GM23248 (cell line): ENCODE results near the gene TLK1. TPM values are rescaled to one million over a fixed set of nuclear protein-coding genes. Genes with fewer than 3 reads are reported as not detected.

ENCODE experiments used
- DNase-seq: peaks from one replicate; pipeline ENCODE4 v3.0.0-alpha.2; 2015
- H2AFZ ChIP-seq: fragments of 200-600 bp; sonication (generic); 2 replicates; pipeline ENCODE4 v1.6.1; 2016; ENCODE audit warnings: antibody characterized with exemption
- H3F3A ChIP-seq: fragments of 200-600 bp; sonication (generic); 2 replicates; pipeline ENCODE4 v1.6.1; 2016; ENCODE audit warnings: mild to moderate bottlenecking, antibody characterized with exemption, mixed run types; ENCODE audit not compliant: insufficient read depth
- H3K27ac ChIP-seq: fragments of 200-600 bp; sonication (generic); 2 replicates; pipeline ENCODE4 v1.5.1; 2016; ENCODE audit warnings: mild to moderate bottlenecking
- H3K27me3 ChIP-seq: fragments of 200-600 bp; sonication (generic); replicated peaks from 2 replicates; pipeline ENCODE4 v1.6.1; 2016; ENCODE audit warnings: mild to moderate bottlenecking; ENCODE audit not compliant: insufficient read depth
- H3K36me3 ChIP-seq: fragments of 200-600 bp; sonication (generic); 2 replicates; pipeline ENCODE4 v1.6.1; 2016; ENCODE audit warnings: low read depth, mild to moderate bottlenecking
- H3K4me1 ChIP-seq: fragments of 200-600 bp; sonication (generic); 2 replicates; pipeline ENCODE4 v1.6.1; 2016; ENCODE audit warnings: mild to moderate bottlenecking; ENCODE audit not compliant: insufficient read depth
- H3K4me2 ChIP-seq: fragments of 200-600 bp; sonication (generic); one replicate; pipeline ENCODE4 v1.6.1; 2016; ENCODE audit warnings: mild to moderate bottlenecking; ENCODE audit not compliant: unreplicated experiment
- H3K4me3 ChIP-seq: fragments of 200-600 bp; sonication (generic); 2 replicates; pipeline ENCODE4 v1.5.1; 2016; ENCODE audit warnings: mild to moderate bottlenecking
- H3K79me2 ChIP-seq: fragments of 200-600 bp; sonication (generic); 2 replicates; pipeline ENCODE4 v1.6.1; 2016; ENCODE audit warnings: mild to moderate bottlenecking; ENCODE audit not compliant: insufficient read depth
- H3K9ac ChIP-seq: fragments of 200-600 bp; sonication (generic); 2 replicates; pipeline ENCODE4 v1.6.1; 2016; ENCODE audit warnings: mild to moderate bottlenecking
- H3K9me2 ChIP-seq: fragments of 200-600 bp; sonication (generic); 2 replicates; pipeline ENCODE4 v1.6.1; 2016; ENCODE audit warnings: mixed run types, mild to moderate bottlenecking, moderate library complexity; ENCODE audit not compliant: insufficient read depth
- H3K9me3 ChIP-seq: fragments of 200-600 bp; sonication (generic); one replicate; pipeline ENCODE4 v1.6.1; 2017; ENCODE audit warnings: low read depth
- H4K20me1 ChIP-seq: fragments of 200-600 bp; sonication (generic); 2 replicates; pipeline ENCODE4 v1.6.0; 2016; ENCODE audit not compliant: insufficient read depth
- EZH2 ChIP-seq: fragments of 200-600 bp; sonication (generic); IDR thresholded peaks from 2 replicates; pipeline ENCODE4 v1.6.1; 2018; ENCODE audit warnings: antibody characterized with exemption, mild to moderate bottlenecking; ENCODE audit not compliant: insufficient read depth, poor library complexity, severe bottlenecking
- EZH2phosphoT487 ChIP-seq: fragments of 200-600 bp; sonication (generic); IDR thresholded peaks from 2 replicates; pipeline ENCODE4 v1.6.1; 2018; ENCODE audit warnings: antibody characterized with exemption, moderate library complexity, mild to moderate bottlenecking, low read depth; ENCODE audit not compliant: insufficient read depth
- WGBS, 2 experiments: methylation state at CpG; one replicate each; pipeline ENCODE4 v1.1.6; 2015 to 2017; ENCODE audit warnings: low lambda C conversion rate in 2 of 2, low coverage in 1 of 2; ENCODE audit errors: missing lambda C conversion rate in 2 of 2; 5-methylcytosine and 5-hydroxymethylcytosine counted together
- in situ Hi-C: fragments of 300-500 bp; cut with MboI; formaldehyde crosslinking; loops from 2 replicates; pipeline ENCODE4 v1.15.0; 2020
- polyA plus RNA-seq: library from polyadenylated mRNA; unstranded; fragments of >200 nt; fragmentation: Nextera tagmentation; extraction: Ambion mirVana; gene quantifications from 2 replicates; pipeline ENCODE4 v1.2.1, GENCODE V29; 2016
- total RNA-seq: library from RNA; depleted of rRNA; stranded (reverse); fragments of >200 nt; shearing (Covaris generic); gene quantifications from 2 replicates; pipeline ENCODE4 v1.2.3, GENCODE V29; 2014; rRNA removed

The TLK1 gene
- total and polyA plus RNA-seq, 2 experiments from 2014 or later, result 9.6 to 25.6 TPM

DNA sequence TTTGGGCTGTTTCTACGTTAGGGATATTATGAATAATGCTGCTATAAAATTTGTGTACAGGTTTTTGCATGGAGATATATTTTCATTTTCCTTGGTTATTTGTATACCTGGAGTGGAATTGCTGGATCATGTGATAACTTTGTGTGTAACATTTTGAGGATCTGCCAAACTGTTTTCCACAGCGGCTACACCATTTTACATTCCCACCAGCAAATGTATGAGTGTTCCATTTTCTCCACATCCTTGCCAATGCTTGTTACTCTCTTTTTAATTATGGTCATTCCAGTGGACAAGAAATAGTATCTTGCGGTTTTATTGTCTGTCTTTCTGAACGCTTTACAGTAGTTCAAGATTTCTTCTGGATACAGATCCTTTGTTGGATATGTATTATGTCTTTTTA, 218.1 kb downstream of the TLK1 start:
- WGBS, 2 experiments, result 57% methylated on average over 4 of the region's 4 CpGs
- TF ChIP-seq EZH2phosphoT487 (no peak), EZH2 (no peak)
- in situ Hi-C loops, result no loop called here

More for the DNA sequence above, 218.1 kb downstream of the TLK1 start:
- H3K9me2 ChIP-seq, result no peaks in the 10 kb centered on the region
- H2AFZ ChIP-seq, result no peak overlapping the region
- H3K9me3 ChIP-seq, result no peaks in the 10 kb centered on the region
- no peak overlapping the region for H3K9ac ChIP-seq
- H3K27ac ChIP-seq, result no peak overlapping the region
- peaks cover 13% of the 10 kb centered on the region; the same call in 1 of the 2 replicates for H3K4me1 ChIP-seq
- H4K20me1 ChIP-seq, result peaks cover 56% of the 10 kb centered on the region; the same call in 1 of the 2 replicates
- H3K4me2 ChIP-seq, result no peak overlapping the region
- DNase-seq, result peak; percentile 18
- H3K36me3 ChIP-seq, result peaks cover 5% of the 10 kb centered on the region; the same call in 1 of the 2 replicates
- H3F3A ChIP-seq, result peaks cover 24% of the 10 kb centered on the region
- H3K4me3 ChIP-seq, result no peak overlapping the region
- H3K79me2 ChIP-seq, result peaks cover 100% of the 10 kb centered on the region
- H3K27me3 ChIP-seq, result no peaks in the 10 kb centered on the region

Other genes starting within 250 kb of the TLK1 start
- 47.6 and 70.4 TPM in 2 replicates for gene GORASP2, start 231.6 kb downstream of the TLK1 start, total RNA-seq
- gene GORASP2, start 231.6 kb downstream of the TLK1 start, polyA plus RNA-seq, result 132 and 142 TPM in 2 replicates